HepG2 (cell line): ENCODE data around the gene SP140L. TPM values are rescaled to one million over a fixed set of nuclear protein-coding genes. Genes with fewer than 3 reads are reported as not detected.
A peak's percentile ranks its signal among the peaks of the same experiment; 100 is the strongest.

Experiments used
- ARNTL ChIP-seq: sonication (generic); formaldehyde crosslinking; IDR thresholded peaks from 2 replicates; pipeline ENCODE4 v1.4.0; 2020; ENCODE audit warnings: mild to moderate bottlenecking, missing genetic modification reagents
- ELF1 ChIP-seq: sonication (generic); formaldehyde crosslinking; IDR thresholded peaks from 2 replicates; pipeline ENCODE4 v1.4.0; 2020; ENCODE audit warnings: missing genetic modification reagents
- ELF4 ChIP-seq: sonication (generic); formaldehyde crosslinking; IDR thresholded peaks from 2 replicates; pipeline ENCODE4 v1.5.0; 2020; ENCODE audit warnings: missing genetic modification reagents, mild to moderate bottlenecking, moderate library complexity, borderline replicate concordance
- FOXC1 ChIP-seq: sonication (generic); formaldehyde crosslinking; IDR thresholded peaks from 2 replicates; pipeline ENCODE4 v1.8.0; 2022; ENCODE audit warnings: mild to moderate bottlenecking, missing genetic modification reagents, borderline replicate concordance
- FOXJ3 ChIP-seq: sonication (generic); formaldehyde crosslinking; IDR thresholded peaks from 2 replicates; pipeline ENCODE4 v1.4.0; 2020; ENCODE audit warnings: missing genetic modification reagents, mild to moderate bottlenecking, borderline replicate concordance
- KDM5A ChIP-seq: fragments of 200-600 bp; sonication (generic); IDR thresholded peaks from 2 replicates; pipeline ENCODE4 v1.7.0; 2018; ENCODE audit warnings: antibody characterized with exemption, mild to moderate bottlenecking, low read length, borderline replicate concordance
- KLF16 ChIP-seq, 2 experiments: sonication (generic) in 1 of 2; formaldehyde crosslinking in 1 of 2; IDR thresholded peaks; 2 replicates each; pipeline versions ENCODE4 v1.6.1 to v1.8.0; 2016 to 2023; ENCODE audit warnings: missing genetic modification reagents in 2 of 2, missing compliant biosample characterization in 1 of 2
- POLR2A ChIP-seq, 2 experiments: IDR thresholded peaks; 2 replicates each; pipeline ENCODE4 v1.6.1; 2011; ENCODE audit warnings: low read depth in 2 of 2, low read length in 2 of 2, mild to moderate bottlenecking in 1 of 2, moderate library complexity in 1 of 2; ENCODE audit not compliant: insufficient read depth in 1 of 2
- PRDM10 ChIP-seq: sonication (generic); formaldehyde crosslinking; IDR thresholded peaks from 2 replicates; pipeline ENCODE4 v1.4.0; 2020; ENCODE audit warnings: low read depth, missing genetic modification reagents
- SNAI1 ChIP-seq: sonication (generic); formaldehyde crosslinking; IDR thresholded peaks from 2 replicates; pipeline ENCODE4 v1.5.0; 2020; ENCODE audit warnings: mild to moderate bottlenecking, missing genetic modification reagents, borderline replicate concordance
- SP4 ChIP-seq: sonication (generic); formaldehyde crosslinking; IDR thresholded peaks from 2 replicates; pipeline ENCODE4 v1.8.1; 2023; ENCODE audit warnings: mild to moderate bottlenecking, missing genetic modification reagents
- STAT6 ChIP-seq: sonication (generic); formaldehyde crosslinking; IDR thresholded peaks from 2 replicates; pipeline ENCODE4 v1.4.0; 2020; ENCODE audit warnings: missing genetic modification reagents, mild to moderate bottlenecking, borderline replicate concordance
- TERF1 ChIP-seq: sonication (generic); formaldehyde crosslinking; IDR thresholded peaks from 2 replicates; pipeline ENCODE4 v1.8.0; 2022; ENCODE audit warnings: mild to moderate bottlenecking, missing genetic modification reagents, moderate library complexity
- ZBTB43 ChIP-seq: sonication (generic); formaldehyde crosslinking; conservative IDR thresholded peaks from 2 replicates; pipeline ENCODE4 v1.4.0; 2020; ENCODE audit warnings: missing genetic modification reagents
- ZNF441 ChIP-seq: sonication (generic); formaldehyde crosslinking; IDR thresholded peaks from 2 replicates; pipeline ENCODE4 v1.7.0; 2021; ENCODE audit warnings: missing genetic modification reagents, borderline replicate concordance
- ZNF605 ChIP-seq: sonication (generic); formaldehyde crosslinking; IDR thresholded peaks from 2 replicates; pipeline ENCODE4 v1.8.0; 2022; ENCODE audit warnings: mild to moderate bottlenecking, missing genetic modification reagents
- ZNF607 ChIP-seq: sonication (generic); formaldehyde crosslinking; IDR thresholded peaks from 2 replicates; pipeline ENCODE4 v1.5.1; 2020; ENCODE audit warnings: missing genetic modification reagents, mild to moderate bottlenecking, borderline replicate concordance
- ZNF747 ChIP-seq: sonication (generic); formaldehyde crosslinking; IDR thresholded peaks from 2 replicates; pipeline ENCODE4 v1.8.1; 2023; ENCODE audit warnings: missing genetic modification reagents, mild to moderate bottlenecking, borderline replicate concordance
- polyA plus RNA-seq, 8 experiments: library from polyadenylated mRNA; depleted of rRNA in 3 of 8; stranded (reverse) in 7 of 8; unstranded in 1 of 8; fragments of >200 nt; fragmentation: Illumina TruSeq in 4 of 8; extraction: Trizol in 4 of 8; gene quantifications; 2 replicates each; pipeline versions ENCODE4 v1.2.1 to v1.2.3, GENCODE V29; 2011 to 2016; ENCODE audit warnings: low read depth in 4 of 8, missing spikeins in 1 of 8, mixed read lengths in 1 of 8; ENCODE audit not compliant: insufficient read depth in 1 of 8
- total RNA-seq, 5 experiments: library from RNA; depleted of rRNA; stranded (reverse); fragments of >200 nt; fragmentation: Illumina TruSeq; extraction: Trizol; gene quantifications; 2 replicates each; pipeline ENCODE4 v1.2.3, GENCODE V29; 2016; ENCODE audit warnings: low read depth in 1 of 5

The SP140L gene
- total and polyA plus RNA-seq, 2 of the 13 experiments (the other 11 are each of a cell fraction or from before 2014, with no cell fraction given) = 10.9 to 17.5 TPM

- no peak for TF ChIP-seq KDM5A
- TF ChIP-seq TERF1 = no peak
- TF ChIP-seq STAT6 (CRISPR knock-in tag) = no peak
- TF ChIP-seq ZBTB43 (CRISPR knock-in tag) = peak; percentile 41; the same call in 1 of the 2 replicates
- peak; percentile 78 for TF ChIP-seq FOXC1 (CRISPR knock-in tag)
- TF ChIP-seq ELF4 = peak; percentile 74; the same call in 1 of the 2 replicates
- no peak for TF ChIP-seq SP4 (CRISPR knock-in tag)
- TF ChIP-seq ZNF607 (CRISPR knock-in tag) = 0 out of 2 replicates have a peak, but pooled peaks have one; percentile 53
- TF ChIP-seq PRDM10 (CRISPR knock-in tag) = no peak
- TF ChIP-seq POLR2A (IDR thresholded peaks at IDR 0.05; ENCODE audit: insufficient read depth in 1 of 2, low read depth in 2 of 2, low read length in 2 of 2) = peak; percentile 69 to 74
- TF ChIP-seq FOXJ3 = no peak
- TF ChIP-seq ZNF605 (CRISPR knock-in tag) = peak; percentile 93
- TF ChIP-seq ZNF441 (CRISPR knock-in tag) = 0 out of 2 replicates have a peak, but pooled peaks have one; percentile 43
- TF ChIP-seq ELF1 = peak; percentile 95
- TF ChIP-seq KLF16 (CRISPR knock-in tag; IDR thresholded peaks at IDR 0.05) = peak in 1 of 2 experiments; percentile 58; a peak in 2 of 4 replicates
- peak; percentile 57; the same call in 1 of the 2 replicates for TF ChIP-seq ARNTL (CRISPR knock-in tag)
- no peak; the same call in 1 of the 2 replicates for TF ChIP-seq SNAI1 (CRISPR knock-in tag)
- TF ChIP-seq ZNF747 = peak; percentile 70; the same call in 1 of the 2 replicates
Measured at GRCh38 chr2:230416061-230416721, 89.2 kb downstream of the SP140L start, which contains the start of gene SP100 (continued).
